ENCODE data around the gene KRT31. TPM values are rescaled to one million over a fixed set of nuclear protein-coding genes. Genes with fewer than 3 reads are reported as not detected.
"Not testable (repeated sequence)": the region's sequence is repeated elsewhere in the genome, so short reads cannot be mapped to it uniquely, and the experiment has no call there.

KRT31 gene
- total RNA-seq, 1 donor from 2014 or later, result not detected

DNA sequence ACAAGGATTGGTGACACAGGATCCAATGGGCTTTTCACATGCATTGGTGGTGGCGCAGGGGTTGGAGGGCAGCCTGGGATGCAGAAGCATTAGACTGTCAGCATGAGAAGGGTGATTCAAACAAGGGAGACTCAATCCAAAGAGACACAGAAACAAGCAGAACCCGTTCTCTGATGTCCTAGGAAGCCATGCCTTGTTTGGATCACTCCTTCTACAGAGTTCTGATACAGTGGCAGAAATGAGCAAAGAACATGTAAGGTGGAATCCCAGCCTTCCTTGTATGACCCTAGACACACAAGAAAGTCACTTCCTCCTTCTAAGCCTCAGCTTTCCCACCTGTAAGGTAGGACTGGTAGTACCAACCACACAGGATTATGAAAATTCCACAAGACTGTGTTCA, 33.5 kb downstream of the KRT31 start:
- H3K36me3 Mint-ChIP-seq (ENCODE audit: low read depth), result no peaks in the 10 kb centered on the region
- no peaks in the 10 kb centered on the region for H3K9me3 Mint-ChIP-seq
- no peak for TF ChIP-seq CTCF (conservative IDR thresholded peaks at IDR 0.05)
- no peak for DNase-seq (ENCODE audit: low read depth, low spot score)
- peaks cover 5% of the 10 kb centered on the region for H3K27me3 Mint-ChIP-seq (ENCODE audit: low read depth)
- no peaks in the 10 kb centered on the region for H3K4me1 Mint-ChIP-seq
- H3K4me3 Mint-ChIP-seq, result no peak overlapping the region
- H3K27ac Mint-ChIP-seq (ENCODE audit: unreplicated experiment), result no peak overlapping the region

- no peaks in the 10 kb centered on the region for H3K36me3 Mint-ChIP-seq (ENCODE audit: low read depth)
- H3K4me1 Mint-ChIP-seq, result no peaks in the 10 kb centered on the region
- no peak overlapping the region for H3K27ac Mint-ChIP-seq (ENCODE audit: unreplicated experiment)
- H3K27me3 Mint-ChIP-seq (ENCODE audit: low read depth), result peaks cover 9% of the 10 kb centered on the region
- no peak overlapping the region for H3K4me3 Mint-ChIP-seq
- no peak for DNase-seq (ENCODE audit: low read depth, low spot score)
- peaks cover 10% of the 10 kb centered on the region for H3K9me3 Mint-ChIP-seq
- TF ChIP-seq CTCF (conservative IDR thresholded peaks at IDR 0.05), result no peak
These were observed 37.0 kb downstream of the KRT31 start for GRCh38 chr17:41360296-41360995.

- Mint-ChIP-seq H3K36me3 (ENCODE audit: low read depth) (no peaks in the 10 kb centered on the region), H3K4me3 (no peak overlapping the region), H3K27me3 (ENCODE audit: low read depth) (peaks cover 38% of the 10 kb centered on the region), H3K9me3 (peaks cover 12% of the 10 kb centered on the region), H3K27ac (ENCODE audit: unreplicated experiment) (no peak overlapping the region), H3K4me1 (no peaks in the 10 kb centered on the region)
- no peak for TF ChIP-seq CTCF (conservative IDR thresholded peaks at IDR 0.05)
- DNase-seq (ENCODE audit: low read depth, low spot score), result no peak
These were observed 42.9 kb downstream of the KRT31 start for GRCh38 chr17:41354536-41354935.

GRCh38 chr17:41352597-41353366, 44.6 kb downstream of the KRT31 start:
- H3K27me3 Mint-ChIP-seq (ENCODE audit: low read depth), result peaks cover 36% of the 10 kb centered on the region
- no peak overlapping the region for H3K4me3 Mint-ChIP-seq
- H3K27ac Mint-ChIP-seq (ENCODE audit: unreplicated experiment), result no peak overlapping the region
- no peaks in the 10 kb centered on the region for H3K36me3 Mint-ChIP-seq (ENCODE audit: low read depth)
- H3K4me1 Mint-ChIP-seq, result no peaks in the 10 kb centered on the region
- DNase-seq (ENCODE audit: low read depth, low spot score), result no peak
- TF ChIP-seq CTCF (conservative IDR thresholded peaks at IDR 0.05), result no peak
- H3K9me3 Mint-ChIP-seq, result peaks cover 15% of the 10 kb centered on the region

DNA sequence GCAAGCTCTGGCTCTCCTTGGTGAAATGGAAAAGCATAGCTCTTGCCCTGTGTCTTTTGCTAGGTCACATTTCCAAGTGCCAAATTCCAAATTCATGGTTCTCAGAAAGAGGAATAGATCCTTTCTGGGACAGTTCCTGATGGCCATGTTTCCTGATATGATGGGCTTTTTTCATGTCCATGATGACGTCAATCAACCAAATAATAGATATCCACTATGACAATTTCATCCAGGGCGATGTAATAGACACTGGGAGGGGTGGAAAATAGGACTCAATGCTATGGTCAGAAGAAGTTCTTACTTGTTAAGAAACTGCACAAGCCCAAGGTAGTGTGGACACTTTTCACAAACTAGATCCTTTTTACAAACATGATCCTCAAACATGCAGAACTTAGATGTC, 46.2 kb downstream of the KRT31 start:
- Mint-ChIP-seq H3K9me3 (peaks cover 5% of the 10 kb centered on the region), H3K36me3 (ENCODE audit: low read depth) (no peaks in the 10 kb centered on the region)
- no peak for DNase-seq (ENCODE audit: low read depth, low spot score)

DNA sequence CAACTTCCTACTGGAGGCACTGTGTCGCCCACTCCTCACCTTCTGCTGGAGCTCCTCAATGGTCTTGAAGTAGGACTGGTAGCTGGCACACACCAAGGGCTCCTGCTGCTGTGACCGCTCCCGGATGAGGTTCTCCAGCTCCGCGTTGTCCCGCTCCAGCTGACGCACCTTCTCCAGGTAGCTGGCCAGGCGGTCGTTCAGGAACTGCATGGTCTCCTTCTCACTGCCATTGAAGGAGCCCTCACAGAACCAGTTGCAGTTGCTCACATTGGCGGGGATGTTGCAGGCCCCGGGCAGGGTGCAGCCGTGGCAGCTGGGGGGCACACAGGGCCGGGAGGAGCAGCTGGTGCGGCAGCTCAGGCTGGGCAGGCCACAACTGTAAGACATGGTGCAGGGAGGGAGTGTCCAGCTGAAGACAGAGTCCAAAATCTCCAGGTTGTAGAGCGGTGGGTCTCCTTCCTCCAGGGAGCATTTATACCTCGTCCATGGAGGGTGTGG, 47.0 kb downstream of the KRT31 start, which contains the start of gene KRT33A:
Gene KRT33A (minus strand): TSS at position 448 of the 498 bp plus-strand sequence. CDS start 61 bp downstream, at position 387.
- H3K9me3 Mint-ChIP-seq; H3K4me3 Mint-ChIP-seq; DNase-seq (ENCODE audit: low read depth, low spot score); H3K4me1 Mint-ChIP-seq; H3K27ac Mint-ChIP-seq (ENCODE audit: unreplicated experiment); H3K36me3 Mint-ChIP-seq (ENCODE audit: low read depth): not testable (repeated sequence)
- peaks cover 31% of the 10 kb centered on the region for H3K27me3 Mint-ChIP-seq (ENCODE audit: low read depth)

More for the DNA sequence above, 46.2 kb downstream of the KRT31 start:
- no peak for TF ChIP-seq CTCF (conservative IDR thresholded peaks at IDR 0.05)
- H3K4me3 Mint-ChIP-seq, result no peak overlapping the region
- no peak overlapping the region for H3K27ac Mint-ChIP-seq (ENCODE audit: unreplicated experiment)
- H3K27me3 Mint-ChIP-seq (ENCODE audit: low read depth), result peaks cover 32% of the 10 kb centered on the region
- H3K4me1 Mint-ChIP-seq, result no peaks in the 10 kb centered on the region

Data from neural crest cell (in vitro differentiated cells).